RWPE2 (cell line): ENCODE results near the gene SIAH3.

Experiments
- ATAC-seq: fragments of 200-7000 bp; cut with Tn5 transposase; 3 replicates; pipeline ENCODE4 v1.9.1; 2021; ENCODE audit warnings: low read depth
- DNase-seq: peaks from one replicate; pipeline ENCODE4 v3.0.0-alpha.2; 2020; ENCODE audit warnings: low spot score
- H3K27ac ChIP-seq: fragments of 450-650 bp; 2 replicates; pipeline ENCODE4 v1.5.1; 2017; ENCODE audit warnings: mild to moderate bottlenecking; ENCODE audit not compliant: poor library complexity, severe bottlenecking
- H3K27me3 ChIP-seq: fragments of 250-450 bp; sonication (Bioruptor Pico); 2 replicates; pipeline ENCODE4 v1.5.1; 2021; ENCODE audit warnings: mild to moderate bottlenecking, moderate library complexity; ENCODE audit not compliant: insufficient read depth, poor library complexity, severe bottlenecking
- H3K36me3 ChIP-seq: fragments of 250-450 bp; sonication (Bioruptor Pico); 2 replicates; pipeline ENCODE4 v1.5.1; 2020; ENCODE audit warnings: low read depth, mild to moderate bottlenecking, moderate library complexity
- H3K4me1 ChIP-seq: fragments of 250-450 bp; sonication (Bioruptor Pico); 2 replicates; pipeline ENCODE4 v1.5.1; 2021; ENCODE audit warnings: mild to moderate bottlenecking, moderate library complexity; ENCODE audit not compliant: insufficient read depth, poor library complexity, severe bottlenecking
- H3K4me3 ChIP-seq: fragments of 250-450 bp; sonication (Bioruptor Pico); 2 replicates; pipeline ENCODE4 v1.5.1; 2021; ENCODE audit warnings: mild to moderate bottlenecking, moderate library complexity; ENCODE audit not compliant: severe bottlenecking
- H3K9me3 ChIP-seq: fragments of 250-450 bp; sonication (Bioruptor Pico); 2 replicates; pipeline ENCODE4 v1.5.1; 2021; ENCODE audit warnings: mild to moderate bottlenecking, moderate library complexity; ENCODE audit not compliant: severe bottlenecking
- CTCF ChIP-seq: fragments of 450-650 bp; IDR thresholded peaks from one replicate; pipeline ENCODE4 v1.5.1; 2017; ENCODE audit warnings: mild to moderate bottlenecking, moderate library complexity; ENCODE audit not compliant: poor library complexity, severe bottlenecking

Gene SIAH3

GRCh38 chr13:45783346-45784043, 68.1 kb downstream of the SIAH3 start:
- H3K27ac ChIP-seq, result no peak overlapping the region
- ATAC-seq (no peak), DNase-seq (no peak)
- no peaks in the 10 kb centered on the region for H3K27me3 ChIP-seq
- TF ChIP-seq CTCF, result no peak
- H3K9me3 ChIP-seq, result no peaks in the 10 kb centered on the region
- H3K36me3 ChIP-seq, result no peaks in the 10 kb centered on the region
- no peak overlapping the region for H3K4me3 ChIP-seq
- H3K4me1 ChIP-seq, result peaks cover 7% of the 10 kb centered on the region

GRCh38 chr13:45782327-45783045, 69.1 kb downstream of the SIAH3 start:
- Histone ChIP-seq H3K27me3 (no peaks in the 10 kb centered on the region), H3K4me3 (no peak overlapping the region), H3K9me3 (no peaks in the 10 kb centered on the region), H3K4me1 (peaks cover 7% of the 10 kb centered on the region), H3K36me3 (no peaks in the 10 kb centered on the region), H3K27ac (no peak overlapping the region)
- DNase-seq (no peak), ATAC-seq (no peak)
- no peak for TF ChIP-seq CTCF

- Histone ChIP-seq H3K36me3 (no peaks in the 10 kb centered on the region), H3K4me3 (no peak overlapping the region), H3K27me3 (no peaks in the 10 kb centered on the region), H3K9me3 (no peaks in the 10 kb centered on the region), H3K4me1 (peaks cover 7% of the 10 kb centered on the region), H3K27ac (no peak overlapping the region)
- DNase-seq, result peak; percentile 69
- no peak for TF ChIP-seq CTCF
- ATAC-seq, result peak; percentile 31; the same call in 2 of the 3 replicates
These were observed 69.8 kb downstream of the SIAH3 start for GRCh38 chr13:45781553-45782326.

GRCh38 chr13:45779901-45780300, 71.7 kb downstream of the SIAH3 start:
- H3K36me3 ChIP-seq, result no peaks in the 10 kb centered on the region
- no peak overlapping the region for H3K27ac ChIP-seq
- no peaks in the 10 kb centered on the region for H3K9me3 ChIP-seq
- ATAC-seq (no peak), DNase-seq (no peak)
- peaks cover 7% of the 10 kb centered on the region for H3K4me1 ChIP-seq
- H3K27me3 ChIP-seq, result no peaks in the 10 kb centered on the region
- no peak overlapping the region for H3K4me3 ChIP-seq
- TF ChIP-seq CTCF, result no peak
